Parathyroid adenoma (tissue), 2 donors: Measurements from ENCODE around the gene NECTIN1.

Experiments used
- H2AFZ ChIP-seq: fragments of 300-600 bp; sonication (generic); one replicate; pipeline ENCODE4 v1.7.0; 2017; ENCODE audit warnings: antibody characterized with exemption, mild to moderate bottlenecking
- H3K27ac ChIP-seq: fragments of 300-600 bp; sonication (generic); one replicate; pipeline ENCODE4 v1.7.0; 2017
- H3K27me3 ChIP-seq: fragments of 300-600 bp; sonication (generic); one replicate; pipeline ENCODE4 v1.7.0; 2017; ENCODE audit warnings: low read length; ENCODE audit not compliant: control insufficient read depth, insufficient read depth
- H3K36me3 ChIP-seq: fragments of 300-600 bp; sonication (generic); one replicate; pipeline ENCODE4 v1.7.0; 2017; ENCODE audit warnings: low read length; ENCODE audit not compliant: control insufficient read depth, insufficient read depth
- H3K4me1 ChIP-seq: fragments of 300-600 bp; sonication (generic); one replicate; pipeline ENCODE4 v1.7.0; 2017; ENCODE audit warnings: control low read depth
- H3K4me2 ChIP-seq: fragments of 300-600 bp; sonication (generic); one replicate; pipeline ENCODE4 v1.7.0; 2017; ENCODE audit warnings: low read length
- H3K4me3 ChIP-seq: fragments of 300-600 bp; sonication (generic); one replicate; pipeline ENCODE4 v1.7.0; 2017; ENCODE audit warnings: low read depth, low read length
- H3K79me2 ChIP-seq: fragments of 300-600 bp; sonication (generic); one replicate; pipeline ENCODE4 v1.7.0; 2017; ENCODE audit warnings: control low read depth
- H3K9ac ChIP-seq: fragments of 300-600 bp; sonication (generic); one replicate; pipeline ENCODE4 v1.7.0; 2017; ENCODE audit warnings: mild to moderate bottlenecking
- H3K9me3 ChIP-seq: fragments of 300-600 bp; sonication (generic); one replicate; pipeline ENCODE4 v1.7.0; 2017; ENCODE audit warnings: low read length; ENCODE audit not compliant: control insufficient read depth
- CTCF ChIP-seq: fragments of 300-600 bp; sonication (generic); IDR thresholded peaks from one replicate; pipeline ENCODE4 v1.7.0; 2017; ENCODE audit warnings: antibody characterized with exemption, mild to moderate bottlenecking
- donor health status: primary hyperparathyroidism.

Gene NECTIN1, protein sequence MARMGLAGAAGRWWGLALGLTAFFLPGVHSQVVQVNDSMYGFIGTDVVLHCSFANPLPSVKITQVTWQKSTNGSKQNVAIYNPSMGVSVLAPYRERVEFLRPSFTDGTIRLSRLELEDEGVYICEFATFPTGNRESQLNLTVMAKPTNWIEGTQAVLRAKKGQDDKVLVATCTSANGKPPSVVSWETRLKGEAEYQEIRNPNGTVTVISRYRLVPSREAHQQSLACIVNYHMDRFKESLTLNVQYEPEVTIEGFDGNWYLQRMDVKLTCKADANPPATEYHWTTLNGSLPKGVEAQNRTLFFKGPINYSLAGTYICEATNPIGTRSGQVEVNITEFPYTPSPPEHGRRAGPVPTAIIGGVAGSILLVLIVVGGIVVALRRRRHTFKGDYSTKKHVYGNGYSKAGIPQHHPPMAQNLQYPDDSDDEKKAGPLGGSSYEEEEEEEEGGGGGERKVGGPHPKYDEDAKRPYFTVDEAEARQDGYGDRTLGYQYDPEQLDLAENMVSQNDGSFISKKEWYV

DNA sequence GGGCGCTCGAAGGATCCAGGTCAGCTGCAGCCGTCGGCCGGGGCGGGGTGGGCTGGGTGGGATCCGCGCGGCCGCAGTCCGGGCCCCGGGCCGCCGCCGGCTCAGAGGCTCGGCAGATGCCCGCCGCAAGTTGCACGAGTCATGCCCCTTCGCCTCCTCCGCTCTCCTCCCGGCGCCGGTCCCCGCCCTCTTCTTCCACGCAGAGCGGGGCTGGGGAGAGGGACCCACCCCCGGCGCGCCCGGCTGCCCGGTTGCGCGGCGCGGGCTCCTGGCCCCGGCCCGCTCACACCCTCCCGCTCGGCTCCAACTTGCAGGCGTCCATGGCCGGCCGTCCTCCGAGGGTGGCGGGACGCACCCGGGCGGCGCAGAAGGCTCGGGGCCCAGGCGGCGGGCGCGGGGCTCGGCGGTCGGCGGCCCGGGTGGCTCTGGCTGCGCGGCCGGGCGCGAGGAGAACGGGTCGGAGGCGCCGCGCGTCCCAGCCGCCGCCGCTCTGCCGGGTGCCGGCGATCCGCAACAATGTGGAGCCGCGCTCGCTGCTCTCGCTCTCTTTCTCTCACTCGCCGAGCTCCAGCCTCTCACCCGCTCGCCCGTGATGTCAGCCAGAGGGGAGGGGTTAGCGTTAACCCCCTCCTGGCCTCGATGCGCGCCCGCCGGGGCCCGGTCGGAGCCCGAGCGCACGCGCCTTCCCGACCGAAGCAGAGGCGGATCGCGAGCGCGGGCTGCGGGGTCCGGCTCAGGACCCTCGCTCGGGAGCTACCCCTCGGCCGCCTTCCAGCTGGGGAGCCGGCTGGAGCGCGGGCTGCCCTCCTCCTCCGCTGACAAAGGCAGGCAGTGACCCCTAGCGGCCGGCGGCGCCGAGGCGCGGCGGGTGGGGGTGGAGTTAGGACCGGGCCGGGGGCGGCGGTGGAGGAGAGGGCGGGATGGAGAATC is at the start of gene NECTIN1:
NECTIN1 (minus strand) TSS at position 550 of the 930 bp plus-strand sequence. CDS start 647 bp downstream, outside the sequence.
- H3K4me2 ChIP-seq = peak within 1 kb of the TSS; percentile 74
- H3K9me3 ChIP-seq = no peaks in the 10 kb centered on the region
- H3K27ac ChIP-seq = peak within 1 kb of the TSS; percentile 51
- H3K36me3 ChIP-seq = no peaks in the 10 kb centered on the region
- no peaks in the 10 kb centered on the region for H3K79me2 ChIP-seq
- peak; percentile 74 for TF ChIP-seq CTCF
- H3K27me3 ChIP-seq = no peaks in the 10 kb centered on the region
- peak within 1 kb of the TSS; percentile 48 for H3K4me3 ChIP-seq
- peaks cover 4% of the 10 kb centered on the region for H3K4me1 ChIP-seq
- peak within 1 kb of the TSS; percentile 83 for H2AFZ ChIP-seq
- no peak within 1 kb of the TSS for H3K9ac ChIP-seq

GRCh38 chr11:119778391-119779194 is 49.6 kb upstream of the NECTIN1 start:
- Histone ChIP-seq H3K9me3 (no peaks in the 10 kb centered on the region), H3K4me1 (peaks cover 3% of the 10 kb centered on the region), H3K9ac (no peak overlapping the region), H3K4me2 (no peak overlapping the region), H3K4me3 (no peak overlapping the region), H2AFZ (no peak overlapping the region), H3K36me3 (no peaks in the 10 kb centered on the region), H3K27ac (no peak overlapping the region), H3K27me3 (no peaks in the 10 kb centered on the region), H3K79me2 (no peaks in the 10 kb centered on the region)
- TF ChIP-seq CTCF = no peak

DNA sequence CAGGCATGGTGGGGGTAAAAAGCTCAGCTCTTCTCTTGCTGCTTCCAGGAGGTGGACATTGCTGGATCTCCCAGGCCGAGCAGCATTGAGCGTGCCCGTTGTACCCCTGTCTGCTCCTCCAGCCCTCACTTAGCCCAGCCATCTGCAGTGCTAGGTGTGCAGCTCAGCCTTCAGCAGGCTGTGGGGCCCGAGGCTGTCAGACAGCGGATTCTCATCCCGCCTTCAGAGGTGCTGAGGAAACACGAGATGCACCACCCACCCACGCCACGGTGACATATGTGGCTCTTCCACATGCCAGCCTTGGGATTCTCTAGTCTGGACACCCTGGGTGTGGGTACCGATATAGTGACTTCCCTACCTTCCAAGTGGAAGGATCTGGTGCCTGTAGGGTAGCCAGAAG is 48.9 kb upstream of the NECTIN1 start:
- Histone ChIP-seq H3K4me2 (no peak overlapping the region), H3K4me3 (no peak overlapping the region), H3K36me3 (no peaks in the 10 kb centered on the region), H3K27ac (no peak overlapping the region), H3K79me2 (no peaks in the 10 kb centered on the region), H3K4me1 (peaks cover 3% of the 10 kb centered on the region), H3K27me3 (no peaks in the 10 kb centered on the region), H3K9ac (no peak overlapping the region), H2AFZ (no peak overlapping the region), H3K9me3 (no peaks in the 10 kb centered on the region)
- no peak for TF ChIP-seq CTCF

DNA sequence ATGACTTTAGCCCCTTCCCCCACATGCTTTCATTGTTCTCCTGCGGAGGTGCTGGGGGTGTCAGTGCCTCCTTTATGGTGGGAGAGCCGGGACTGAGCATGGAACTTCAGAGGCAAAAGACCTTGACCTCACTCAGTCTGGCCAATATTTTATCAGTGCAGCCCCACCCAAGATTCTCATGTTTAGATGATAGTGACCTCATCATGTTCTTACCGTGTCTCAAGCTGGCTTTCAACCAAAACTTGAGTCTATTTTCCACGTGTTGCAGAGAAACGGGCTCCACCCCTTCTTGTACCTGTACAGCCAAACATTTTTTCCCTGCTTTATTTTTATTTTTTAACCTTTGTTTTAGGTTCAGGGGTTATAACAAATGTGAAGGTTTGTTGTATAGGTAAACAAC is 47.7 kb upstream of the NECTIN1 start:
- H3K27me3 ChIP-seq = no peaks in the 10 kb centered on the region
- H2AFZ ChIP-seq = no peak overlapping the region
- peaks cover 3% of the 10 kb centered on the region for H3K4me1 ChIP-seq
- H3K36me3 ChIP-seq = no peaks in the 10 kb centered on the region
- no peak overlapping the region for H3K4me2 ChIP-seq
- H3K9ac ChIP-seq = no peak overlapping the region
- H3K9me3 ChIP-seq = no peaks in the 10 kb centered on the region
- TF ChIP-seq CTCF = no peak
- H3K79me2 ChIP-seq = no peaks in the 10 kb centered on the region
- H3K4me3 ChIP-seq = no peak overlapping the region
- H3K27ac ChIP-seq = no peak overlapping the region
